ENCODE measurements around the gene BSDC1. TPM values are rescaled to one million over a fixed set of nuclear protein-coding genes. Genes with fewer than 3 reads are reported as not detected.

The BSDC1 gene
- total and polyA plus RNA-seq, 10 of the 15 experiments (the other 5 are each of a cell fraction or from before 2014, with no cell fraction given) = 3.0 to 39.7 (median 22.8) TPM

DNA sequence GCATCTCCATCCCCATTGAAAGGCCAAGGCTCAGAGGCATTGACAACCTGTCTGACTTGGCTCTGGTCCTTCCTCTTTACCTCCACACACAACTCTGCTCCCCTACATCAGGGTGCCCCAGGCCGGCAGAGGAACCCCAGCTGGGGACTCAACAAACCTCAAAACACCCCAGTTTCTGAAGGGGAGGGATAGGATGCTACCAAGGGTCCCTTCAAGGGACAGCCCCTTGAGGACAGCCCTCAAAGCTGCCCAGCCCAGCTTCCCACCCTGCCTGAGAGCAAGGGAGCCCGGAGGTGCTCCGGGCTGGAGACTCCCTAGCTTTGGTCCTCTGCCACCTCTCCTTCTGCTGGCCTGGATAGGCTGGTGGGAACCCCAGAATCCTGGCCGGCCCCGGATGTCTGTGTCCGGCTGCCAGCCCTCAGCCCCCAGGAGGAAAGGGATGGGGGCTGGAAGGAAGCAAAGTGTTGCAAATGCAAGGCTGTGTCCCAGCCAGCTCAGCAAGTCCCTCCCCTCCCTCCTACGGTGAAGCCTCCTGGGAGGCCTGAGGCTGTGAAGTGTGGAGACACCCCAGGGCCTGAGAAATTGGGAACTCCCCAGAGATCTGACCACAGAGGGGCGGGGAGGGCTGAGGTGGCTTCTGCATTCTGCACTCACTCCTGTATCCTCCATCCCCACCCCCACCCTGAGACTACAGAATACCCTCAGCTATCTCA is 57.1 kb downstream of the BSDC1 start (continued):
- TF ChIP-seq ZNF207 (IDR thresholded peaks at IDR 0.05; ENCODE audit: borderline replicate concordance) (no peak), NR2C1 (IDR thresholded peaks at IDR 0.05) (no peak), NRF1 (conservative IDR thresholded peaks at IDR 0.05; ENCODE audit: low read depth, low read length) (no peak), BRCA1 (IDR thresholded peaks at IDR 0.05; ENCODE audit: low read depth, low read length) (no peak), ZNF622 (IDR thresholded peaks at IDR 0.05) (no peak), TCF3 (IDR thresholded peaks at IDR 0.05; ENCODE audit: borderline replicate concordance, insufficient read depth, low read depth, low read length) (no peak), CHD1 (IDR thresholded peaks at IDR 0.05; ENCODE audit: low read depth, low read length) (no peak), CBX5 (IDR thresholded peaks at IDR 0.05; ENCODE audit: low read depth) (no peak), KAT2A (conservative IDR thresholded peaks at IDR 0.05; ENCODE audit: control insufficient read depth, low read depth, low read length) (no peak), SIN3A (IDR thresholded peaks at IDR 0.05; ENCODE audit: low read depth, low read length) (no peak), CBFB (IDR thresholded peaks at IDR 0.05; ENCODE audit: low read depth) (0 out of 2 replicates have a peak, but pooled peaks have one; percentile 44), NFIC (IDR thresholded peaks at IDR 0.05; ENCODE audit: low read depth, low read length) (no peak), NR2C2 (IDR thresholded peaks at IDR 0.05; ENCODE audit: borderline replicate concordance, control insufficient read depth, insufficient read length, low read depth) (no peak), EP300 (IDR thresholded peaks at IDR 0.05; ENCODE audit: borderline replicate concordance in 1 of 2, control insufficient read depth in 1 of 2, low read depth in 2 of 2, low read length in 2 of 2) (peak in 1 of 2 experiments; percentile 43; a peak in 1 of 4 replicates), MYB (IDR thresholded peaks at IDR 0.05; ENCODE audit: borderline replicate concordance, low read depth, low read length) (0 out of 2 replicates have a peak, but pooled peaks have one; percentile 60), POLR2AphosphoS5 (IDR thresholded peaks at IDR 0.05; ENCODE audit: low read length) (no peak)
- TF ChIP-seq, protein P1, sequence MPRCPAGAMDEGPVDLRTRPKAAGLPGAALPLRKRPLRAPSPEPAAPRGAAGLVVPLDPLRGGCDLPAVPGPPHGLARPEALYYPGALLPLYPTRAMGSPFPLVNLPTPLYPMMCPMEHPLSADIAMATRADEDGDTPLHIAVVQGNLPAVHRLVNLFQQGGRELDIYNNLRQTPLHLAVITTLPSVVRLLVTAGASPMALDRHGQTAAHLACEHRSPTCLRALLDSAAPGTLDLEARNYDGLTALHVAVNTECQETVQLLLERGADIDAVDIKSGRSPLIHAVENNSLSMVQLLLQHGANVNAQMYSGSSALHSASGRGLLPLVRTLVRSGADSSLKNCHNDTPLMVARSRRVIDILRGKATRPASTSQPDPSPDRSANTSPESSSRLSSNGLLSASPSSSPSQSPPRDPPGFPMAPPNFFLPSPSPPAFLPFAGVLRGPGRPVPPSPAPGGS (IDR thresholded peaks at IDR 0.05; ENCODE audit: borderline replicate concordance, insufficient read depth, low read depth, low read length, poor library complexity, severe bottlenecking) = peak; percentile 83
- TF ChIP-seq, protein P2, sequence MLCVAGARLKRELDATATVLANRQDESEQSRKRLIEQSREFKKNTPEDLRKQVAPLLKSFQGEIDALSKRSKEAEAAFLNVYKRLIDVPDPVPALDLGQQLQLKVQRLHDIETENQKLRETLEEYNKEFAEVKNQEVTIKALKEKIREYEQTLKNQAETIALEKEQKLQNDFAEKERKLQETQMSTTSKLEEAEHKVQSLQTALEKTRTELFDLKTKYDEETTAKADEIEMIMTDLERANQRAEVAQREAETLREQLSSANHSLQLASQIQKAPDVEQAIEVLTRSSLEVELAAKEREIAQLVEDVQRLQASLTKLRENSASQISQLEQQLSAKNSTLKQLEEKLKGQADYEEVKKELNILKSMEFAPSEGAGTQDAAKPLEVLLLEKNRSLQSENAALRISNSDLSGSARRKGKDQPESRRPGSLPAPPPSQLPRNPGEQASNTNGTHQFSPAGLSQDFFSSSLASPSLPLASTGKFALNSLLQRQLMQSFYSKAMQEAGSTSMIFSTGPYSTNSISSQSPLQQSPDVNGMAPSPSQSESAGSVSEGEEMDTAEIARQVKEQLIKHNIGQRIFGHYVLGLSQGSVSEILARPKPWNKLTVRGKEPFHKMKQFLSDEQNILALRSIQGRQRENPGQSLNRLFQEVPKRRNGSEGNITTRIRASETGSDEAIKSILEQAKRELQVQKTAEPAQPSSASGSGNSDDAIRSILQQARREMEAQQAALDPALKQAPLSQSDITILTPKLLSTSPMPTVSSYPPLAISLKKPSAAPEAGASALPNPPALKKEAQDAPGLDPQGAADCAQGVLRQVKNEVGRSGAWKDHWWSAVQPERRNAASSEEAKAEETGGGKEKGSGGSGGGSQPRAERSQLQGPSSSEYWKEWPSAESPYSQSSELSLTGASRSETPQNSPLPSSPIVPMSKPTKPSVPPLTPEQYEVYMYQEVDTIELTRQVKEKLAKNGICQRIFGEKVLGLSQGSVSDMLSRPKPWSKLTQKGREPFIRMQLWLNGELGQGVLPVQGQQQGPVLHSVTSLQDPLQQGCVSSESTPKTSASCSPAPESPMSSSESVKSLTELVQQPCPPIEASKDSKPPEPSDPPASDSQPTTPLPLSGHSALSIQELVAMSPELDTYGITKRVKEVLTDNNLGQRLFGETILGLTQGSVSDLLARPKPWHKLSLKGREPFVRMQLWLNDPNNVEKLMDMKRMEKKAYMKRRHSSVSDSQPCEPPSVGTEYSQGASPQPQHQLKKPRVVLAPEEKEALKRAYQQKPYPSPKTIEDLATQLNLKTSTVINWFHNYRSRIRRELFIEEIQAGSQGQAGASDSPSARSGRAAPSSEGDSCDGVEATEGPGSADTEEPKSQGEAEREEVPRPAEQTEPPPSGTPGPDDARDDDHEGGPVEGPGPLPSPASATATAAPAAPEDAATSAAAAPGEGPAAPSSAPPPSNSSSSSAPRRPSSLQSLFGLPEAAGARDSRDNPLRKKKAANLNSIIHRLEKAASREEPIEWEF (IDR thresholded peaks at IDR 0.05; ENCODE audit: insufficient replicate concordance, low read depth, low read length) = peak; percentile 80
- TF ChIP-seq, protein P3, sequence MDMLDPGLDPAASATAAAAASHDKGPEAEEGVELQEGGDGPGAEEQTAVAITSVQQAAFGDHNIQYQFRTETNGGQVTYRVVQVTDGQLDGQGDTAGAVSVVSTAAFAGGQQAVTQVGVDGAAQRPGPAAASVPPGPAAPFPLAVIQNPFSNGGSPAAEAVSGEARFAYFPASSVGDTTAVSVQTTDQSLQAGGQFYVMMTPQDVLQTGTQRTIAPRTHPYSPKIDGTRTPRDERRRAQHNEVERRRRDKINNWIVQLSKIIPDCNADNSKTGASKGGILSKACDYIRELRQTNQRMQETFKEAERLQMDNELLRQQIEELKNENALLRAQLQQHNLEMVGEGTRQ (IDR thresholded peaks at IDR 0.05; ENCODE audit: borderline replicate concordance, low read depth, low read length) = no peak
- TF ChIP-seq, protein P4, sequence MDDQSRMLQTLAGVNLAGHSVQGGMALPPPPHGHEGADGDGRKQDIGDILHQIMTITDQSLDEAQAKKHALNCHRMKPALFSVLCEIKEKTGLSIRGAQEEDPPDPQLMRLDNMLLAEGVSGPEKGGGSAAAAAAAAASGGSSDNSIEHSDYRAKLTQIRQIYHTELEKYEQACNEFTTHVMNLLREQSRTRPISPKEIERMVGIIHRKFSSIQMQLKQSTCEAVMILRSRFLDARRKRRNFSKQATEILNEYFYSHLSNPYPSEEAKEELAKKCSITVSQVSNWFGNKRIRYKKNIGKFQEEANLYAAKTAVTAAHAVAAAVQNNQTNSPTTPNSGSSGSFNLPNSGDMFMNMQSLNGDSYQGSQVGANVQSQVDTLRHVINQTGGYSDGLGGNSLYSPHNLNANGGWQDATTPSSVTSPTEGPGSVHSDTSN (IDR thresholded peaks at IDR 0.05; ENCODE audit: insufficient replicate concordance, low read depth, low read length) = no peak

Data from GM12878 (cell line).